Stomach (tissue), 9 donors: Measurements from ENCODE around the gene SNORC. TPM values are rescaled to one million over a fixed set of nuclear protein-coding genes. Genes with fewer than 3 reads are reported as not detected.

Experiments used
- DNase-seq, 2 donors: peaks; one replicate each; pipeline versions ENCODE4 v3.0.0 to v3.0.0-alpha.2; 2013 to 2019
- H3K27ac ChIP-seq, 5 donors: fragments of 200-600 bp in 4 of 5; sonication (generic) in 4 of 5; one replicate each; pipeline ENCODE4 v1.5.1; 2013 to 2019; ENCODE audit warnings: mild to moderate bottlenecking in 1 of 5, moderate library complexity in 1 of 5
- H3K27me3 ChIP-seq, 3 donors: fragments of 200-600 bp; sonication (generic); one replicate each; pipeline ENCODE4 v1.5.1; 2017 to 2019; ENCODE audit warnings: mixed run types in 1 of 3
- H3K36me3 ChIP-seq, 4 donors: fragments of 200-600 bp; sonication (generic); 1 replicate in 3 of 4; 2 replicates in 1 of 4; pipeline ENCODE4 v1.5.1; 2016 to 2019
- H3K4me1 ChIP-seq, 4 donors: fragments of 200-600 bp; sonication (generic); one replicate each; pipeline ENCODE4 v1.5.1; 2016 to 2019
- H3K4me3 ChIP-seq, 4 donors: fragments of 200-600 bp; sonication (generic) in 3 of 4; one replicate each; pipeline ENCODE4 v1.5.1; 2016 to 2019; ENCODE audit warnings: mild to moderate bottlenecking in 1 of 4
- H3K9me3 ChIP-seq, 4 donors: fragments of 200-600 bp; sonication (generic); one replicate each; pipeline ENCODE4 v1.5.1; 2016 to 2019
- EP300 ChIP-seq: sonication (generic); formaldehyde crosslinking; IDR thresholded peaks from one replicate; pipeline ENCODE4 v1.6.1; 2017; ENCODE audit warnings: antibody characterized with exemption
- POLR2A ChIP-seq, 4 donors: fragments of 450-650 bp; IDR thresholded peaks; one replicate each; pipeline ENCODE4 v1.6.1; 2016; ENCODE audit warnings: antibody characterized with exemption in 4 of 4, control low read depth in 2 of 4, mild to moderate bottlenecking in 1 of 4, moderate library complexity in 1 of 4
- POLR2AphosphoS5 ChIP-seq, 3 donors: sonication (generic); formaldehyde crosslinking; IDR thresholded peaks; one replicate each; pipeline ENCODE4 v1.6.1; 2016; ENCODE audit warnings: antibody characterized with exemption in 3 of 3
- WGBS, 5 donors: extraction: QIAGEN DNeasy Blood & Tissue Kit in 3 of 5; methylation state at CpG; one replicate each; pipeline versions ENCODE4 v1.1.5 to v1.1.7; 2013 to 2018; 5-methylcytosine and 5-hydroxymethylcytosine counted together
- intact Hi-C: fragments of 100-400 bp; cut with DNase I; formaldehyde crosslinking; loops from one replicate; pipeline ENCODE4 v1.15.1; 2023; ENCODE audit warnings: low total_unique reads
- polyA plus RNA-seq, 3 donors: library from polyadenylated mRNA; stranded (reverse); fragments of 200-250 nt; gene quantifications; one replicate each; pipeline ENCODE4 v1.2.3, GENCODE V29; 2013
- total RNA-seq, 5 donors: library from RNA; depleted of rRNA; stranded (reverse); fragments of >200 nt; gene quantifications; one replicate each; pipeline versions ENCODE4 v1.1.0 to v1.2.3, GENCODE V29; 2014 to 2016
- TF ChIP-seq, protein P1 (sequence below), 7 experiments: fragments of 450-650 bp in 4 of 7; fragments of 200-600 bp in 3 of 7; sonication (generic) in 3 of 7; IDR thresholded peaks; one replicate each; pipeline ENCODE4 v1.5.1; 2016 to 2019; ENCODE audit warnings: antibody characterized with exemption in 7 of 7, control low read depth in 2 of 7, mild to moderate bottlenecking in 1 of 7
- donor health status: healthy with polysubstance abuse.
- donor health status: Bipolar disorder and iron deficiency.
- donor health status: healthy.

The SNORC gene
- total and polyA plus RNA-seq, 8 donors = 0.55 to 23.8 (median 6.3) TPM; not detected in 1

DNA sequence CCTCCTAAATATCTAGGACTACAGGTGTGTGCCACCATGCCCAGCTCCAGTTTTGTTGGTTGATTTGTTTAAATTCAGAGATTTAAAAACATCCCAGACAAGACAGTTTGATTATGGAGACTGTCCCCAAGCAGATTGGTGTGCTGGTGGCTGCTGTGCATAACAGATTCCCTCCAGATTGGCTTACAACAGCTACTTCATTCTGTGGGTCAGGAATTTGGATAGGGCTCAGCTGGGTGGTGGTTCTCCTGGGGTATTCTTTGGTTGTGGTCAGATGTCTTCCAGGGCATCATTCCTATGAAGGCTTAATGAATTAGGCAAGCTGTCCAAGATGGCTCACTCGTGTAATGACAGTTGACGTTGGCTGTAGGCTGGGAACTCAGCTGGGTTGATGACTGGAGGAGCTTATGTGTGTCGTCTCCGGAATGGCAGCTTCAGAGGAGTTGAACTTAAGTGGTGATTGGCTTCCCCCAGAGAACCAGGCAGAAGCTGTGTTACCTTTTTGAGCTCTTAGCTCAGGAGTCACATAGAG, 10.6 kb upstream of the SNORC start:
- DNase-seq = no peak
- 95 to 100% (median 98%) methylated on average over 4 of the region's 4 CpGs for WGBS, 5 donors
- H3K36me3 ChIP-seq = peaks cover 33 to 76% (median 69%) of the 10 kb centered on the region in 4 donors
- H3K27me3 ChIP-seq = no peaks in the 10 kb centered on the region
- no peak overlapping the region for H3K4me3 ChIP-seq
- TF ChIP-seq, protein P1, sequence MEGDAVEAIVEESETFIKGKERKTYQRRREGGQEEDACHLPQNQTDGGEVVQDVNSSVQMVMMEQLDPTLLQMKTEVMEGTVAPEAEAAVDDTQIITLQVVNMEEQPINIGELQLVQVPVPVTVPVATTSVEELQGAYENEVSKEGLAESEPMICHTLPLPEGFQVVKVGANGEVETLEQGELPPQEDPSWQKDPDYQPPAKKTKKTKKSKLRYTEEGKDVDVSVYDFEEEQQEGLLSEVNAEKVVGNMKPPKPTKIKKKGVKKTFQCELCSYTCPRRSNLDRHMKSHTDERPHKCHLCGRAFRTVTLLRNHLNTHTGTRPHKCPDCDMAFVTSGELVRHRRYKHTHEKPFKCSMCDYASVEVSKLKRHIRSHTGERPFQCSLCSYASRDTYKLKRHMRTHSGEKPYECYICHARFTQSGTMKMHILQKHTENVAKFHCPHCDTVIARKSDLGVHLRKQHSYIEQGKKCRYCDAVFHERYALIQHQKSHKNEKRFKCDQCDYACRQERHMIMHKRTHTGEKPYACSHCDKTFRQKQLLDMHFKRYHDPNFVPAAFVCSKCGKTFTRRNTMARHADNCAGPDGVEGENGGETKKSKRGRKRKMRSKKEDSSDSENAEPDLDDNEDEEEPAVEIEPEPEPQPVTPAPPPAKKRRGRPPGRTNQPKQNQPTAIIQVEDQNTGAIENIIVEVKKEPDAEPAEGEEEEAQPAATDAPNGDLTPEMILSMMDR (IDR thresholded peaks at IDR 0.05) = no peak
- TF ChIP-seq POLR2AphosphoS5 (IDR thresholded peaks at IDR 0.05) = no peak
- no peak for TF ChIP-seq EP300
- no peak for TF ChIP-seq POLR2A (IDR thresholded peaks at IDR 0.05)
- no peak overlapping the region for H3K27ac ChIP-seq
- H3K4me1 ChIP-seq = peaks cover 0 to 3% (median 0%) of the 10 kb centered on the region in 4 donors
- H3K9me3 ChIP-seq = no peaks in the 10 kb centered on the region
- intact Hi-C loops = no loop called here

DNA sequence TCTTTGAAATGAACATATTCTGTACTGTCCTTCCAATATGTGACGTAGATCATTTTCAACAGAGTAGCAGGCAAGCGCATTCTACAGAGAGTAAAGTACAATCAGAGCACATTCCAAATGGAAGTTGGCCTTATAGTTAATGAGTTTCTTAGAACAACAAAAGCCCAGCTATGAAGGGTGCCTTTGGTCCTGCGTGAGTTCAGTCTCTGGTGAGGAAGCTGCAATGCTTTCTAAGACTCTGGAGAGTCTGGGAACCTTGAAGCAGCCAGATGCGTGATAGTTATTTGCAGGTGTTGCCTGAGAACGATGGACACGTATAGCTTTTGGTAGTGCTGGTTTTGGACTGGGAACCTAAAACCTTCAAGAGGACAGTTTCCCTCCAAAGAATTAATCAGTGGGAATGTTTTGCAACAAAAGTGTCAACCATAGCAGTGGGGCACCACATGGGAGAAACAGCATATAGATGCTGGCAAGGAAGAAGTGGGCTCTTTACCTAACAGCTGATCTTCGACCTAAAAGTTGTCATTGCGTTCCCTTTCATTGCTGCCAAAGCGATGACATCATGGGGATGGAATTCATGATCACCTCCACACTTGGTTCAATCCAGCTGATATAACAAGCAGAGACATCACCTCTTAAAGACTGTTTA, 9.3 kb upstream of the SNORC start:
- no peaks in the 10 kb centered on the region for H3K27me3 ChIP-seq
- WGBS, 5 donors = 86 to 92% (median 89%) methylated on average over 9 of the region's 9 CpGs
- H3K9me3 ChIP-seq = no peaks in the 10 kb centered on the region
- intact Hi-C loops = no loop called here
- no peak overlapping the region for H3K27ac ChIP-seq
- TF ChIP-seq, protein P1 (IDR thresholded peaks at IDR 0.05) = no peak
- TF ChIP-seq POLR2A (IDR thresholded peaks at IDR 0.05) (no peak), POLR2AphosphoS5 (IDR thresholded peaks at IDR 0.05) (no peak), EP300 (no peak)
- H3K4me3 ChIP-seq = no peak overlapping the region
- H3K36me3 ChIP-seq = peaks cover 33 to 65% (median 62%) of the 10 kb centered on the region in 4 donors
- no peak for DNase-seq
- no peaks in the 10 kb centered on the region for H3K4me1 ChIP-seq

DNA sequence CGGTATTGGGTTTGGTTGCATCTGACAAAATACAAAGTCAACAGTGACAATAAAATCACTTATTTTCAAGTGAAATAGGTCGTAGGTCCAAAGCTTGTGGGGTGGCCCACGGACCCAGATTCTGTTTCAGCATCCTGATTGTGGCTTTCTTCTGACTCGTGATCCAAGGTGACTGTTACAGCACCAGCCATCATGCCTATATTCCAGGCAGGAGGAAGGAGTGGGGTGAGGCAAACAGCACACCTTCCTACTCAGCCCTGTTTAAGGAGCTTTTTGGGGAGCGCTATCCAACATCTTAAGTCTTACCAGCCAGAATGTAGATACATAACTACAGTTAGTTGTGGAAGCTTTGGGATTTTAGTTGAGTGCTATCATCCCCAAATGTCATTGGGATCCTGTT, 8.7 kb upstream of the SNORC start:
- Histone ChIP-seq H3K4me3 (no peak overlapping the region), H3K9me3 (no peaks in the 10 kb centered on the region), H3K4me1 (no peaks in the 10 kb centered on the region), H3K36me3 (peaks cover 28 to 59% (median 56%) of the 10 kb centered on the region in 4 donors), H3K27ac (no peak overlapping the region), H3K27me3 (no peaks in the 10 kb centered on the region)
- intact Hi-C loops = no loop called here
- no peak for TF ChIP-seq POLR2A (IDR thresholded peaks at IDR 0.05)
- TF ChIP-seq, protein P1 (IDR thresholded peaks at IDR 0.05) = no peak
- TF ChIP-seq EP300 = no peak
- no peak for TF ChIP-seq POLR2AphosphoS5 (IDR thresholded peaks at IDR 0.05)
- no peak for DNase-seq
- WGBS, 5 donors = 96 to 99% (median 97%) methylated on average over 5 of the region's 5 CpGs

DNA sequence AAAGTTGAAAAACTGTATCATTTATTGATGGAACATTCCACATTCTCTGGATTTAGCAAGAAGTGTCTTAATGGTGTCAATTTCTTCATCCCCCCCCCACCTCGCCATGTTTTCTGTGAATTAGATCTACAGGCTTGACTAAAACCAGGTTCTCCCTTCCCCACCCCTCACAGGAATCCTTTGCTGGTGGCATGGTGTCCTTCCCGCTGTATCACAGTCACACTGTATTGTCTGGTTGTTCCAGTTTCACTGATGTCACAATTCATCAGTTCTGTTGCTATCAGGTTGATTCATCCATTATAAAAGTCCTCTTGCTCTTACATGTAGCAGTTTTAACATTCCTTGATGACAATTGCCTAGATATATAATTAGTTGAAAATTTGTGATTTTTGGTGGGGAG, 6.1 kb upstream of the SNORC start:
- Histone ChIP-seq H3K27ac (no peak overlapping the region), H3K27me3 (no peaks in the 10 kb centered on the region), H3K4me3 (no peak overlapping the region), H3K36me3 (peaks cover 4 to 33% (median 29%) of the 10 kb centered on the region in 4 donors), H3K4me1 (no peaks in the 10 kb centered on the region), H3K9me3 (no peaks in the 10 kb centered on the region)
- intact Hi-C loops = no loop called here
- TF ChIP-seq POLR2A (IDR thresholded peaks at IDR 0.05) (no peak), POLR2AphosphoS5 (IDR thresholded peaks at IDR 0.05) (no peak), EP300 (no peak)
- TF ChIP-seq, protein P1 (IDR thresholded peaks at IDR 0.05) = no peak
- 93 to 98% (median 96%) methylated on average over 2 of the region's 2 CpGs for WGBS, 5 donors
- DNase-seq = no peak
